Uterus (tissue), 4 donors: ENCODE data around the gene TSPAN18. TPM values are rescaled to one million over a fixed set of nuclear protein-coding genes. Genes with fewer than 3 reads are reported as not detected.

Source experiments
- DNase-seq, 2 donors: peaks; one replicate each; pipeline ENCODE4 v3.0.0-alpha.2; 2019 to 2020
- H3K27ac ChIP-seq, 2 donors: fragments of 200-600 bp; sonication (generic); 1 replicate in 1 of 2; 2 replicates in 1 of 2; pipeline ENCODE4 v1.5.1; 2016 to 2018
- H3K27me3 ChIP-seq, 2 donors: fragments of 200-600 bp; sonication (generic); one replicate each; pipeline ENCODE4 v1.5.1; 2018 to 2019; ENCODE audit warnings: control low read depth in 1 of 2
- H3K36me3 ChIP-seq, 2 donors: fragments of 200-600 bp; sonication (generic); one replicate each; pipeline ENCODE4 v1.5.1; 2019; ENCODE audit warnings: control low read depth in 1 of 2
- H3K4me1 ChIP-seq, 2 donors: fragments of 200-600 bp; sonication (generic); one replicate each; pipeline ENCODE4 v1.5.1; 2018 to 2019; ENCODE audit warnings: control low read depth in 1 of 2
- H3K4me3 ChIP-seq, 2 donors: fragments of 200-600 bp; sonication (generic); 1 replicate in 1 of 2; 2 replicates in 1 of 2; pipeline ENCODE4 v1.5.1; 2018 to 2019; ENCODE audit warnings: mild to moderate bottlenecking in 1 of 2
- H3K9me3 ChIP-seq, 2 donors: fragments of 200-600 bp; sonication (generic); one replicate each; pipeline ENCODE4 v1.5.1; 2019; ENCODE audit warnings: control low read depth in 1 of 2
- CTCF ChIP-seq, 4 experiments: fragments of 200-600 bp in 2 of 4; fragments of 450-650 bp in 2 of 4; sonication (generic) in 2 of 4; IDR thresholded peaks; one replicate each; pipeline ENCODE4 v1.5.1; 2016 to 2019; ENCODE audit warnings: antibody characterized with exemption in 4 of 4, mild to moderate bottlenecking in 2 of 4, moderate library complexity in 1 of 4
- POLR2A ChIP-seq, 2 donors: fragments of 450-650 bp; IDR thresholded peaks; one replicate each; pipeline ENCODE4 v1.6.1; 2016; ENCODE audit warnings: antibody characterized with exemption in 2 of 2, mild to moderate bottlenecking in 1 of 2, moderate library complexity in 1 of 2
- intact Hi-C: fragments of 100-400 bp; cut with DNase I; formaldehyde crosslinking; loops from one replicate; pipeline ENCODE4 v1.15.1; 2023; ENCODE audit warnings: low total_unique reads
- total RNA-seq, 4 donors: library from RNA; depleted of rRNA in 3 of 4; stranded (reverse); fragments of >200 nt in 3 of 4; gene quantifications; one replicate each; pipeline versions ENCODE4 v1.1.0 to v1.2.4, GENCODE V29; 2014 to 2023
- donor health status: DM: yes; HTN: yes; CAD: no.

Gene TSPAN18
- total RNA-seq, 4 donors from 2014 or later = 1.2 to 117 (median 20.1) TPM

- Histone ChIP-seq H3K9me3 (no peaks in the 10 kb centered on the region), H3K36me3 (no peaks in the 10 kb centered on the region), H3K4me1 (no peaks in the 10 kb centered on the region), H3K27me3 (no peaks in the 10 kb centered on the region), H3K27ac (no peak overlapping the region), H3K4me3 (no peak overlapping the region)
- no peak for TF ChIP-seq CTCF (IDR thresholded peaks at IDR 0.05)
- TF ChIP-seq POLR2A (IDR thresholded peaks at IDR 0.05) = no peak
- no peak for DNase-seq
- intact Hi-C loops = no loop called here
These were observed 253.0 kb downstream of the TSPAN18 start for GRCh38 chr11:44979543-44980399.

- no peak for DNase-seq
- no peaks in the 10 kb centered on the region for H3K9me3 ChIP-seq
- H3K27me3 ChIP-seq = no peaks in the 10 kb centered on the region
- TF ChIP-seq POLR2A (IDR thresholded peaks at IDR 0.05) = no peak
- no peak for TF ChIP-seq CTCF (IDR thresholded peaks at IDR 0.05)
- intact Hi-C loops = no loop called here
- H3K36me3 ChIP-seq = no peaks in the 10 kb centered on the region
- no peaks in the 10 kb centered on the region for H3K4me1 ChIP-seq
- H3K4me3 ChIP-seq = no peak overlapping the region
- no peak overlapping the region for H3K27ac ChIP-seq
These were observed 254.0 kb downstream of the TSPAN18 start for GRCh38 chr11:44980533-44981427.

Other genes starting within 250 kb of the TSPAN18 start
- 10 to 100 TPM; 10.2 to 26.3 (median 20.8) TPM for gene CD82, start 161.3 kb upstream of the TSPAN18 start, total RNA-seq
- 10 to 100 TPM in 3 of 4 donors, 1 to 10 TPM in 1; 3.8 to 53.9 (median 17.5) TPM for gene TP53I11, start 223.9 kb downstream of the TSPAN18 start, total RNA-seq